B cell (primary cell): ENCODE data around the gene SETBP1.

Experiments
- CTCF ChIP-seq: fragments of 200-600 bp; IDR thresholded peaks from one replicate; pipeline ENCODE4 v1.8.0; 2022; ENCODE audit warnings: antibody characterized with exemption, mild to moderate bottlenecking
- EZH2 ChIP-seq: IDR thresholded peaks from 2 replicates; pipeline ENCODE4 v1.6.1; 2012; ENCODE audit warnings: borderline replicate concordance, low read depth, mild to moderate bottlenecking, moderate library complexity, low read length; ENCODE audit not compliant: insufficient read depth, poor library complexity, severe bottlenecking

DNA sequence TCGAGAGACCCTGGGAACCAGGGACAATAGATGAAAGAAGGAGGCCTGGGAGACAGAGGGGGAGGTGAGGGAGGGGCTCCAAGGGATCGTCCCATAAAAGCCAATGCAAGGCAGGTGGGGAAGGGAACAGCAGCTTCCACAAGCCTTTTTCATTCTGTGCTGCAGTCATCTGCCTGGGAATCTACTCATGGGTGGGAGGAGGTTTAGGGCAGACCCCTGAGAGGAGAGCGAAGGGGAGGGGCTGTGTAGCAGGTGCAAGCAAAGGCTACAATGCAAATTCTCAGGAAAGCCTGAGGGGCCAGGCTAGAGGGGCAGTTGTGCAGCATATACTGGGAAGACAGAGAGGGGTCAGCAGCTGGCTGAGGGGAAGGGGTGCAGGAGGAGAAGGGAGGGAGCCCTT is 135.4 kb downstream of the SETBP1 start:
- TF ChIP-seq CTCF (no peak), EZH2 (no peak)
